Activated naive CD4-positive, alpha-beta T cell treated with anti-CD3 and anti-CD28 coated beads for 36 hours (primary cell): ENCODE results near the gene C17orf113. TPM values are rescaled to one million over a fixed set of nuclear protein-coding genes. Genes with fewer than 3 reads are reported as not detected.

Experiments used
- CTCF ChIA-PET: fragments of 350-600 bp; sonication (Branson Sonifier 250); formaldehyde crosslinking; loops from one replicate; lab custom pipeline; 2021; ENCODE audit warnings: antibody characterized with exemption; lab: Charles Lee
- DNase-seq: peaks from one replicate; pipeline ENCODE4 v3.0.0-alpha.2; 2020
- H3K27ac Mint-ChIP-seq: one replicate; pipeline ENCODE4 v1.8.0; 2021; ENCODE audit warnings: mild to moderate bottlenecking, mixed read lengths
- H3K27me3 Mint-ChIP-seq: one replicate; pipeline ENCODE4 v1.8.0; 2021; ENCODE audit warnings: low read depth, mixed read lengths
- H3K36me3 Mint-ChIP-seq: one replicate; pipeline ENCODE4 v1.8.0; 2021; ENCODE audit warnings: low read depth, mixed read lengths
- H3K4me1 Mint-ChIP-seq: one replicate; pipeline ENCODE4 v1.8.0; 2021; ENCODE audit warnings: low read depth, mixed read lengths
- H3K4me3 Mint-ChIP-seq: one replicate; pipeline ENCODE4 v1.8.0; 2021; ENCODE audit warnings: mild to moderate bottlenecking, moderate library complexity, mixed read lengths
- H3K9me3 Mint-ChIP-seq: one replicate; pipeline ENCODE4 v1.8.0; 2021; ENCODE audit warnings: mixed read lengths
- intact Hi-C: fragments of 100-400 bp; cut with micrococcal nuclease; formaldehyde crosslinking; loops from one replicate; pipeline ENCODE4 v1.15.1; 2023
- total RNA-seq, 2 experiments: library from RNA; stranded (reverse); gene quantifications; one replicate each; pipeline ENCODE4 v1.2.3, GENCODE V29; 2021

C17orf113 gene
- under 1 TPM; 0.20 to 0.31 TPM for total RNA-seq

- H3K27me3 Mint-ChIP-seq = peaks cover 26% of the 10 kb centered on the region
- no peak within 1 kb of the TSS for H3K27ac Mint-ChIP-seq
- intact Hi-C loops = loop anchor here (1.0 kb wide), 1 partner anchor 25 kb away; no protein-coding TSS in a partner anchor
- H3K4me1 Mint-ChIP-seq = peaks cover 3% of the 10 kb centered on the region
- DNase-seq = peak; percentile 66
- CTCF ChIA-PET = interaction anchor here (1.0 to 1.2 kb wide), 3 partner anchors 9 to 57 kb away, joined by 3 to 4 read pairs (median 4); partner anchors contain the start of gene NKIRAS2
- no peaks in the 10 kb centered on the region for H3K36me3 Mint-ChIP-seq
- H3K9me3 Mint-ChIP-seq = no peaks in the 10 kb centered on the region
- H3K4me3 Mint-ChIP-seq = peak within 1 kb of the TSS; percentile 68
These were observed at the start of gene C17orf113 for GRCh38 chr17:42050393-42051012. C17orf113 (minus strand) TSS chr17:42050601; CDS start chr17:42043376, 7,225 bp downstream.

- no peaks in the 10 kb centered on the region for H3K36me3 Mint-ChIP-seq
- no peak overlapping the region for H3K4me3 Mint-ChIP-seq
- intact Hi-C loops = no loop called here
- peaks cover 9% of the 10 kb centered on the region for H3K4me1 Mint-ChIP-seq
- H3K27ac Mint-ChIP-seq = no peak overlapping the region
- H3K27me3 Mint-ChIP-seq = peaks cover 15% of the 10 kb centered on the region
- CTCF ChIA-PET = interaction anchor here (0.9 to 2.6 kb wide), 4 partner anchors 33 to 136 kb away, joined by 3 to 8 read pairs (median 5); partner anchors contain the start of gene NKIRAS2
- H3K9me3 Mint-ChIP-seq = no peaks in the 10 kb centered on the region
- no peak for DNase-seq
These were observed 48.5 kb upstream of the C17orf113 start for GRCh38 chr17:42098730-42099399.

GRCh38 chr17:42097691-42098631, 47.6 kb upstream of the C17orf113 start, which contains the start of gene ZNF385C:
ZNF385C (minus strand) TSS chr17:42098473; CDS start chr17:42063056, 35,417 bp downstream.
- peak within 1 kb of the TSS; percentile 54 for H3K4me3 Mint-ChIP-seq
- peaks cover 9% of the 10 kb centered on the region for H3K4me1 Mint-ChIP-seq
- H3K36me3 Mint-ChIP-seq = no peaks in the 10 kb centered on the region
- H3K9me3 Mint-ChIP-seq = no peaks in the 10 kb centered on the region
- DNase-seq = no peak
- H3K27ac Mint-ChIP-seq = no peak within 1 kb of the TSS
- CTCF ChIA-PET = interaction anchor here (0.6 to 2.6 kb wide), 5 partner anchors 29 to 436 kb away, joined by 3 to 8 read pairs (median 4); partner anchors contain the start of gene NKIRAS2
- intact Hi-C loops = no loop called here
- H3K27me3 Mint-ChIP-seq = peaks cover 15% of the 10 kb centered on the region

GRCh38 chr17:42096360-42097111, 46.1 kb upstream of the C17orf113 start:
- intact Hi-C loops = no loop called here
- no peak overlapping the region for H3K4me3 Mint-ChIP-seq
- no peaks in the 10 kb centered on the region for H3K9me3 Mint-ChIP-seq
- H3K27me3 Mint-ChIP-seq = peaks cover 15% of the 10 kb centered on the region
- no peaks in the 10 kb centered on the region for H3K36me3 Mint-ChIP-seq
- DNase-seq = no peak
- H3K27ac Mint-ChIP-seq = no peak overlapping the region
- CTCF ChIA-PET = interaction anchor here (1.0 to 2.6 kb wide), 4 partner anchors 71 to 133 kb away, joined by 3 to 8 read pairs (median 5); partner anchors contain the start of gene NKIRAS2
- H3K4me1 Mint-ChIP-seq = peaks cover 9% of the 10 kb centered on the region

GRCh38 chr17:42094375-42095069, 44.1 kb upstream of the C17orf113 start:
- Mint-ChIP-seq H3K36me3 (no peaks in the 10 kb centered on the region), H3K27ac (peak overlapping the region; percentile 32), H3K4me3 (no peak overlapping the region), H3K4me1 (peaks cover 9% of the 10 kb centered on the region), H3K27me3 (peaks cover 15% of the 10 kb centered on the region), H3K9me3 (no peaks in the 10 kb centered on the region)
- no peak for DNase-seq
- intact Hi-C loops = no loop called here
- CTCF ChIA-PET = interaction anchor here (0.9 kb wide), 1 partner anchor 9 kb away, joined by 5 read pairs; no protein-coding TSS in a partner anchor

- peaks cover 7% of the 10 kb centered on the region for H3K4me1 Mint-ChIP-seq
- H3K4me3 Mint-ChIP-seq = no peak overlapping the region
- H3K27ac Mint-ChIP-seq = no peak overlapping the region
- peaks cover 13% of the 10 kb centered on the region for H3K27me3 Mint-ChIP-seq
- intact Hi-C loops = no loop called here
- no peaks in the 10 kb centered on the region for H3K36me3 Mint-ChIP-seq
- no peak for DNase-seq
- no peaks in the 10 kb centered on the region for H3K9me3 Mint-ChIP-seq
- CTCF ChIA-PET = interaction anchor here (2.1 kb wide), 1 partner anchor 9 kb away, joined by 11 read pairs; no protein-coding TSS in a partner anchor
These were observed 42.5 kb upstream of the C17orf113 start for GRCh38 chr17:42092939-42093338.

GRCh38 chr17:42090964-42091790, 40.8 kb upstream of the C17orf113 start:
- H3K4me3 Mint-ChIP-seq = no peak overlapping the region
- intact Hi-C loops = no loop called here
- no peak overlapping the region for H3K27ac Mint-ChIP-seq
- DNase-seq = no peak
- CTCF ChIA-PET = interaction anchor here (0.6 to 2.1 kb wide), 8 partner anchors 9 to 404 kb away, joined by 3 to 11 read pairs (median 4); no protein-coding TSS in a partner anchor
- H3K36me3 Mint-ChIP-seq = no peaks in the 10 kb centered on the region
- peaks cover 3% of the 10 kb centered on the region for H3K27me3 Mint-ChIP-seq
- H3K9me3 Mint-ChIP-seq = no peaks in the 10 kb centered on the region
- H3K4me1 Mint-ChIP-seq = no peaks in the 10 kb centered on the region

- Mint-ChIP-seq H3K4me3 (no peak overlapping the region), H3K4me1 (no peaks in the 10 kb centered on the region), H3K9me3 (no peaks in the 10 kb centered on the region), H3K27ac (no peak overlapping the region), H3K36me3 (no peaks in the 10 kb centered on the region), H3K27me3 (no peaks in the 10 kb centered on the region)
- no peak for DNase-seq
- CTCF ChIA-PET = interaction anchor here (2.2 kb wide), 1 partner anchor 21 kb away, joined by 5 read pairs; no protein-coding TSS in a partner anchor
- intact Hi-C loops = no loop called here
These were observed 38.3 kb upstream of the C17orf113 start for GRCh38 chr17:42088736-42089135.

GRCh38 chr17:42087736-42088705, 37.6 kb upstream of the C17orf113 start:
- DNase-seq = no peak
- H3K27ac Mint-ChIP-seq = no peak overlapping the region
- CTCF ChIA-PET = interaction anchor here (2.2 kb wide), 1 partner anchor 20 kb away, joined by 5 read pairs; no protein-coding TSS in a partner anchor
- no peak overlapping the region for H3K4me3 Mint-ChIP-seq
- H3K9me3 Mint-ChIP-seq = no peaks in the 10 kb centered on the region
- H3K36me3 Mint-ChIP-seq = no peaks in the 10 kb centered on the region
- no peaks in the 10 kb centered on the region for H3K27me3 Mint-ChIP-seq
- no peaks in the 10 kb centered on the region for H3K4me1 Mint-ChIP-seq
- intact Hi-C loops = no loop called here
